Measurements from ENCODE around the gene HDDC3.
"Not testable (repeated sequence)": the region's sequence is repeated elsewhere in the genome, so short reads cannot be mapped to it uniquely, and the experiment has no call there.

The HDDC3 gene

GRCh38 chr15:90910441-90911301 lies 21.7 kb downstream of the HDDC3 start:
- DNase-seq (ENCODE audit: low read depth, low spot score), result no peak

DNA sequence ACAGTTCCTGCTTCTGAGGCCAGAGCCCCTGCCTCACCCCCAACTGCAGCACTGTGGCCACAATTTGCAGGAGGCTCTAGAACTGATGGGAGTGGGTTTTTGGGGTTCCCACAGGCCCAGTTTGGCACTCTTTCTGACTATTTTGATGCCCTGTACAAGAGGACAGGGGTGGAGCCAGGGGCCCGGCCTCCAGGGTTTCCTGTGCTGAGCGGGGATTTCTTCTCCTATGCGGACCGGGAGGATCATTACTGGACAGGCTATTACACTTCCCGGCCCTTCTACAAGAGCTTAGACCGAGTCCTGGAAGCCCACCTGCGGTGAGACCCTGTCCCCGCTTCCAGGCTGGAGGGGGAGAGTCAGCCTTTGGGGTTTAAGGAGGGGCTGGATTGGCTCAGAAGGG lies 22.4 kb downstream of the HDDC3 start:
- no peak for DNase-seq (ENCODE audit: low read depth, low spot score)

GRCh38 chr15:90909449-90909848 lies 22.9 kb downstream of the HDDC3 start:
- DNase-seq (ENCODE audit: low read depth, low spot score), result not testable (repeated sequence)

DNA sequence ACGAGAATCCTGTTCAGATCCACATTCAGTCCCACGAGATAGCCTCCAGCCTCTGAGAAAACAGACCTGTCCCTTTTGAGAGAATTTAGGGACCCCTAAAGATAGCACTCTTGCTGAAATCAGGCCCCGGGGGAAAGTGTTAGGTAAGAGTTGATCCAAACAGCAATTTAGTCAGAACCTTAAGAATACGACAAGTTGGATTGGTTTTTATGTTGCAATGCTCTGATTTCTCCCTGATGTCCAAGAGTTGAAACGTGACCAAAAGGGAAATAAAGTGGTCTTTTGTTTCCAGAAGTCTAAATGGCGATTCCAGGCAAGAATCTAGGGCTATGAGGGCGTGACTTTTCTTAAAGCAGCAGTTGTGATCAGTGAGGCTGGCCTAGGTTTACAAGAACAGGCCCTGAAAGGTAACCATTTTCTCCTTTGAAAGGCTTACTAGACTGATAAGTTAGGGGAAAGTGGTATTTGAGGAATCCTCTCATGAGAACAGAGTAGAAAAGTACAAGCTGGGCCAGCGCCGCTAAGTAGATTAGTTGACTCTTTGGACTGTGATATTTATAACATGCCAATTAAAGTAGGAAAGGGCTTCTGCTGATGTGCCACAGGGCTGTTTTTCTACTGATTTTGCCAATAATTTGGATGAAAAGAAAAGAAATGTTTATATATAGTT lies 24.4 kb downstream of the HDDC3 start:
- no peak for DNase-seq (ENCODE audit: low read depth, low spot score)

DNA sequence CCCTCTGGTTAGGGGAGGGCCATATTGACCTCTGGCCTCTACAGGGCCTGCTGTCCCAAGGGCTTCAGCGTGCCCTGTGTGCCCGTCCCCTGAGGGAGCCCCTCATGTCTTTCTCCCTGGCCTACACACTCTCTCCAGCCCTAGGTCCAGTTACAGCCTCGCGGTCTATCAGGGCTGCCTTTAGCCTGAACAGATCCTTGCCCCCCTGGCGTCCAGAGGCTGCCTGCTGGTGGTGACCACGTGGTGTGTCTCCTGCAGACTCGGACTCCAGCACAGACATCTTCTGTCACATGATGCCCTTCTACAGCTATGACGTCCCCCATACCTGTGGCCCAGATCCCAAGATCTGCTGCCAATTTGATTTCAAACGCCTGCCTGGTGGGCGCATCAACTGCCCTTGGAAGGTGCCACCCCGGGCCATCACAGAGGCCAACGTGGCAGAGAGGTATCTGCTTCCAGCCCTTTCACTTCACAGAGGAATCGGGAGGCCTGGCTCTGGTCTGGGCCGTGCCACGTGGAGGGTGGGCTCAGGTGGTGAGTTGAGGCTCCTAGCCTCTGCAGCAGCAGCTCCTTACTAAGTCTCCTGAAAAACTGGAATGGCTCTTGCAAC lies 25.2 kb downstream of the HDDC3 start:
- DNase-seq (ENCODE audit: low read depth, low spot score), result no peak

DNA sequence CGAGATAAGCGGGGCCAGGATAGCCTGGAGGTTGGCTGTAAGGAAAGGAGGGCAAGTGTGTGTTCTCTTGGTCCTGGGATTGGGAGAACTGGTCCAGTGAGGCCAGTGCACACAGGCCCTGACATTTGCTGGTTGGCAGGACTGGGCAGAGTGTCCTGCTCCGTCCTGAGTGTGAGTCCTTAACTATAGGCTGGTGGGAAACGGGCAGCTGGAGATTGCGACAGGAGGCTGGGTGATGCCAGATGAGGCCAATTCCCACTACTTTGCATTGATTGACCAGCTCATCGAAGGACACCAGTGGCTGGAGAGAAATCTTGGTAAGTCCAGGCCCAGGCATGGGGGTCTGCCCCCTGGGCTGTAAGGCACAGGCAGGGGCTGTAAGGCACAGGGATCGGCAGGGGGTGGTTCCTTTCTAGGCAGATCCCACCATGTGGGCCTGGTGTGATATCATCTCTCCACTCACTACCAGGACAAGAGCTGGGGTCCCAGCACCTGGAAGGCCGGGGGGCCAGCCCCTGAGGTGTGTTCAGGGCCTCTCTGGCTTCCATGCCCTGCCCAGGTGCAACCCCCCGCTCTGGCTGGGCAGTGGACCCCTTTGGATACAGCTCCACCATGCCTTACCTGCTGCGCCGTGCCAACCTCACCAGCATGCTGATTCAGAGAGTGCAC lies 26.0 kb downstream of the HDDC3 start:
- no peak for DNase-seq (ENCODE audit: low read depth, low spot score)

DNA sequence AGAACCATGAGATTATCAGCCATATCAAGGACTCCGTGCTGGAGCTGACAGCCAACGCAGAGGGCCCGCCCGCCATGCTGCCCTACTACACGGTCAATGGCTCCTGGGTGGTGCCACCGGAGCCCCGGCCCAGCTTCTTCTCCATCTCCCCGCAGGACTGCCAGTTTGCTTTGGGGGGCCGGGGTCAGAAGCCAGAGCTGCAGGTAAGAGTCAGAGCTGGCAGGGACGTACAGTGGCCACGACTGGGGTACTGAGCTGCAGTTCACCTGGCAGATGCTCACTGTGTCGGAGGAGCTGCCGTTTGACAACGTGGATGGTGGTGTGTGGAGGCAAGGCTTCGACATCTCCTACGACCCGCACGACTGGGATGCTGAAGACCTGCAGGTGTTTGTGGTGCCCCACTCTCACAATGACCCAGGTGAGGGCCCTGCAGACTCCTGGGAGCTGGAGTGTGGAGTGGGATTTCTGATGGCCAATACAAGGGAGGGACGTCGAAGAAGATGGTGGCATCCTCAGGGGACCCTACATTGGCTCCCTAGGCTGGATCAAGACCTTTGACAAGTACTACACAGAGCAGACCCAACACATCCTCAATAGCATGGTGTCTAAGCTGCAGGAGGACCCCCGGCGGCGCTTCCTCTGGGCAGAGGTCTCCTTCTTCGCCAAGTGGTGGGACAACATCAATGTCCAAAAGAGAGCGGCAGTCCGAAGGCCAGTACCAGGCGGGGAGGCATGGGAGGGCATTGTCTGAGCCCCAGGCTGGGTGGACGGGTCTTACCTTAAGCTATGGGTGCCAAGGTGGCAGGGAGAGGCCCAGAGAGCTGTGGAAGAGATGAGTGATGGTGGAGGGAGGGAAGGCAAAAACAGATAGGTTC lies 26.8 kb downstream of the HDDC3 start:
- DNase-seq (ENCODE audit: low read depth, low spot score), result no peak

- no peak for DNase-seq (ENCODE audit: low read depth, low spot score)
Measured at GRCh38 chr15:90904746-90905145, 27.6 kb downstream of the HDDC3 start.

- no peak for DNase-seq (ENCODE audit: low read depth, low spot score)
Measured at GRCh38 chr15:90903733-90904536, 28.4 kb downstream of the HDDC3 start.

DNA sequence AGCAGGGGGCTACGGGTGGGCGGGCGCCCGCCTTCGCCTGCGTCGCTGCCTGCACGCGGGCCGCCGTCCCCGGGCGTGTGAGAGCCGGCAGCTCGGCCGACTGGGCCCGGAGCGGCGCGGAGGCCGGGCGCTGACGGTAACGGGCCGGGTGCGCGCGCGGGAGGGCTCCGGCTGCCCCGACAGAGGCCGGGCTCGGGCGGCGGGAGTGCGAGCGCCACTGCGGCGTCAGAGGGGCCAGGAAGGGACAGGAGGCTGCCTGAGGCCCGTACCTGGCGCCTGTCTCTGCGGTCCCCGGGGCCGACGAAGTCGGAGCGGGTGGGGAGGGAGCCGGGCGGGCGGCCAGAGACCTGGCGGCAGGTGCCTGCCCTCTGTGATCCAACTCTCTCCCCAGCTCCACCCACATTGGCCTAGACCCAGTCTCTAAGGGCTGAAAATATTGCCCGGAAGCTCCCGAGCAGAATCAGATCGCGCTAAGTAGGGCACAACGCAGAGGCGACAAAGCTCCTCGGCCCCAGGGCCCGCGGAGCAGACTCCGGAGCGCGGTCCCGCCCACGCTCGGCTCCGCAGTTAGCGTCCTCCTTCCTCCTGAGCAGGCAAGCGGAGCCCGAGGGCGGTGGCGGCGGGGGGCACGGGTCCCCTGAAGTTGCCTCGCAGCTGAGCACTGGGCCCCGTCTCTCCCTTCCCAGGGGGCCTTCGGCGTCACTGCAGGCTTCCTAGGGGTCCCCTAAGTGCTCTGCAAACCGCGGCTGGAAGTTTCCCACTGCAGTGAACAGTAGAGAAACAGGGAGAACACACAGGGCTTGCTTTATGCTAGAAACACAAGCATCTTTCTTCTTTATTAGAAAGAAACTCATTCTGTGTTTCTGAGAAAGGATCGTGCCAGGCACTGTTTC lies 29.3 kb downstream of the HDDC3 start, which contains the start of gene MAN2A2:
Gene MAN2A2, plus strand, starts transcription at position 463 of the 893 bp plus-strand sequence. CDS start 906 bp downstream, outside the sequence.
- DNase-seq (ENCODE audit: low read depth, low spot score), result no peak

GRCh38 chr15:90902040-90902839 lies 30.1 kb downstream of the HDDC3 start:
- peak; percentile 35 for DNase-seq (ENCODE audit: low read depth, low spot score)

- no peak for DNase-seq (ENCODE audit: low read depth, low spot score)
Measured at GRCh38 chr15:90901175-90902039, 30.9 kb downstream of the HDDC3 start.

- not testable (repeated sequence) for DNase-seq (ENCODE audit: low read depth, low spot score)
Measured at GRCh38 chr15:90897131-90897655, 35.2 kb downstream of the HDDC3 start.

- no peak for DNase-seq (ENCODE audit: low read depth, low spot score)
Measured at GRCh38 chr15:90895571-90896117, 36.7 kb downstream of the HDDC3 start.

- no peak for DNase-seq (ENCODE audit: low read depth, low spot score)
Measured at GRCh38 chr15:90893175-90894090, 38.9 kb downstream of the HDDC3 start.
